NCI-H2196 treated with DMSO at 0.1 percent for 48 hours (cell line): ENCODE data around the gene ANK3.

ENCODE experiments used
- DNase-seq: peaks from one replicate; lab custom pipeline; 2025; ENCODE audit not compliant: unreplicated experiment; lab: John Stamatoyannopoulos, UW

Gene ANK3

DNA sequence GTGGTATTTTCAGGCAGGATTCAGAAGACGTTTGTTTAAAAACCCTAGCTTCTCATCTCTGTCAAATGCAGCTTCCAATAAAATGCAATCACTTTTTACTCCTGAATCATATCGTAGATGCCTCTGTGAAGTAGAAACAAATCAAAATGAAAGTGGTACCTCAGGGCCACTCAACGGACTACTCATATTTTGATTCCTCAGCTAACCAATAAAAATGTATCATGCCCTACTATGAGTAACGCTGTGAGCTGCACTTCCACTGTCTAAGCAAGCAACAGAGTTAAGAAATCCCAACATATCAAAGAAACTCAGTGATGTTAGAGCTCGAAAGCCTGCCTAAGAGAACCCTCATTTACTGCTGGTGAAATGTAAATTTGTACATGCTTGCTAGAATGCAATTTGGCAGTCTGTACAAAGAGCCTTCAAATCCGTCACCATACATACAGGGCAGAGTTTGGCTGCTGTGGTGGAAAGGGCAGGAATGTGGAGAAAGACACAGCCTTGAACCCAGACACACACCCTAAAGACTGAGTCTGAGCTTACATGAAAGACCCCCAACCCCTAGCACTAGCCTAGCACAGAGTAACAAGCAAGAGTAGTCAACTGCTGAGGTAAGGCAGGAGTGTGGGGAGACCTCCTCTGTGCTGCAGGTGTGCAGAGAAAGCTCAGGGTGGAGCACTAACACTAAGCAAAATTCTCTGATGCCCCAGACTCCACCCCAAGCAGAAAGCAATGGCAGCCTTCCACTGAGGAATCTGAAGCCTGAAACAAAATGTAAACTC, 151.5 kb downstream of the ANK3 start:
- DNase-seq, result no peak

DNA sequence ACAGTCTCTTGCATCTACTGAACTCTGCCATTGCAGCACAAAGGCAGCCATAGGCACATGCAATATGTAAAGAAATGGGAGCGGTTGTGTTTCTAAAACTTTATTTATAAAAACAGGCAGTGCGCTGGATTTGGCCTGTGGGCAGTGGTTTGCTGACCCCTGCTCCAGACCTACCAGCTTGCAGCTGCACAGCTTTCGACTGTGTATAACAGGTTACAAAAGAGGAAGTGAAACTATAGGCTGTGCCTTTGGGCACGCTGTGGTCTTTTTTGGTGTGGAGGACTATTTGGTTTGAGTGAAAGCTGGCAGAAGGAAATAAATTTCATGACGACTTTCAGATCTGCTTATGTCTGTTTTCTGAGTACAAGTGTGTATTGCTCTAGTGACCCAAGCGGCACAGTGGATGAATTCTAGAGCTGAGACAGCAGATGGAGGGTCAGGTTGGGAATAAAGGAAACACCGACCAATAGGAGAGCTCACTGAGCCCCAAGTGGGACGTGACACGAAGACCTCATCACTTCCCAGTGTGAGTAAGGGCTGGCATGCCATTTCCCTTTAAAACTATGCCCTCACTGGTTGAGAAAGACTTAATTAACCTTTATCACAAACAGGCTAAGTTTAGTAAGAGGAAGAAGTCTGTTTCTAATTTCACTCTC, 152.7 kb downstream of the ANK3 start:
- no peak for DNase-seq

DNA sequence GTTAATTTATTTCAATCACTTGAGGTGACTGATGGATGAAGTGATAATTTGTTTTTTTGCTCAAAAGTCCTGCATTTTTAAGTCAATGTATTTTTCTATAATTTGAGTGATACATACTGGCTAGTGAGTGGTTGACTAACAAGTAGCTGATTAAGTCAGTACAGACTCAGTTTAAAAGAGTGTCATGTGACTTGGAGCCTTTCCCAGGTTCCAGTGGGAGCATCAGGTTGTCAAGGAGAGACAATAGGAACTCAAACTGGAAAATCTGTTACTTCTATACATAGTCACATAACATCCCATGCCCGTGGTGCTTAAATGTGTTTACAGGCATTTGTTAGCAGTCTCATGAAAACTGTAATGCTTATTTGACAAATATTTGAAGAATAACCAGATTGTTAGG, 154.7 kb downstream of the ANK3 start:
- no peak for DNase-seq

DNA sequence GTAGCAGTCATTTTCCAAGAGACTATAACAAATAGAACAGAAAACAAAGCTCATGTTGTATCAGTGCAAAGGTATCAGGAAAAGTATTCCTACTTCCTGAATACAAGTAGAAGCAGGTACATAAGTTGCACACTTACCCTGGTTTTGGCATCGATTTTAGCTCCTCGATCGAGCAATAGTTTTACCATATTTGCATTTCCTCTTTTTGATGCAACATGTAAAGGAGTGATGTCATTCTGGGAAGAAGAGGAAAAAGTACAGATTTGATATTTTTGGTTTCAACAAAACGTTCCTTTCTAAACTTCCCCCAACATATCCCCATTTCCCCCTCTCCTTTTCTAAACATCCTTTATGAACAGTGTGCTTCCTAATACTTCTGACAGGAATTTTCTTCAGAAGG, 155.1 kb downstream of the ANK3 start:
- no peak for DNase-seq

DNA sequence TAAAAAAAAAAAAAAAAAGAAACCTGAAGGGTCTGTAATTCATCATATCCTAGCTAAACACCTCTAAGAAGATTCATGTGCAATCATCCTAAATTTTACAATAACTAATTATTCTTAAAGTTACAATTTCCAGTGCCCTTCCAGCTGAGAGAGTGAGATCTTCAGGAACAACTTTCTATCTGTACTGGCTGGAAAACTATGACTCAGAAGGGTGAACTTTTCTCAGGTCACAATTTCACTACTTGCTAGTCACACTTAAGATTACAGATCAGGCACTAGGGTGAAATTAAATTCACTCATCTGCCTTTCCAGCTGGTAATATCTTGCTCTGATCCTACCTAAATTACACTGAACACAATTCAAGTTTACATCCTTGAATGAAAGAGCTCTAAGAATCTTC, 158.8 kb downstream of the ANK3 start:
- DNase-seq, result no peak

DNA sequence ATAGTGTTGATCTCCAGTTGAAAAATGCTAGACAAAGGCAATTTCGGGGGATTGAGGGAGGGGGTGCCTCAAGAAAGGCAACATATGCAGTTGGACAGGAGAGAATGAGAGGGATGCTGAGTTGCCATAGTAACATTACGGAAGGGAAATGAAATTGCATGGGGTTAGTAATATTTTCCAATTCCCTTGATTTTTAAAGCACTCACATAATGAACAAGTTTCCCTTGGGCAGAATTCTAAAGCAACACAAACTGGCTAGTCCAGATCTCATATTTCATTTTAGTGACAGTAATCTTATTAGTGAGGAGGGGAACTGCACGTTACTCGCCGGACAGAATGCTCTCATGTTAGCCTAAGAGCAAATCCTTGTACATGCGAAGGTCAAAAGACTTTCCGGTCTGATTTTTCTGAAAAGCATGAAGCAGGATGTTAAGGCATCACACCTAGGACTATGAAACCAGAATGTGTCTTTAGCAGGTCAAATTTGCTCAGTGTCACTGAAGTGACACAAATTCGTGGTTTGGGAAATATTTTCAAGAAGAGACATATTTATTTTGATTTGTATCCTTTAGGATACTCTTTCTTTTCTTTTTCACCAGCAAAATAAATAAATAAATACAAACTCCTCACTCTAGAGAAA, 165.5 kb downstream of the ANK3 start:
- no peak for DNase-seq

DNA sequence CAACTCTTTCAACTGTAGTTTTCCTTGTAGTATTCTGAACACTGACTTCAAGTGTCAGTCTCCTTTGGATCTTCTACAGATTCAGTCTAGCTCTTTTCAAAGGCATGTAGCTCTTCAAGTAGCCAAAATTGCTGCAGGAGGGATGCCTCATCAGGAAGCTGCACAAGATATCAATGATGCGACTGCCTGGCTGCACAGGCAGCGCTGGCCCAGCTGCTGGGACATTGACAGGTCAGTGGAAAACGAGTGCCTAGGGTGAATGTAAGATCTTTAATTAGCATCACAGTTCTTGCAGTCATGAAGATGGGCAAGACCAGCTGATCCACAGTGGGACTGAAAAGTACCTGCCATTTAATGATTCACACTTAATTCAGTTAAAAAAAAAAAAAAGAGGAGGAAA, 167.6 kb downstream of the ANK3 start:
- no peak for DNase-seq

DNA sequence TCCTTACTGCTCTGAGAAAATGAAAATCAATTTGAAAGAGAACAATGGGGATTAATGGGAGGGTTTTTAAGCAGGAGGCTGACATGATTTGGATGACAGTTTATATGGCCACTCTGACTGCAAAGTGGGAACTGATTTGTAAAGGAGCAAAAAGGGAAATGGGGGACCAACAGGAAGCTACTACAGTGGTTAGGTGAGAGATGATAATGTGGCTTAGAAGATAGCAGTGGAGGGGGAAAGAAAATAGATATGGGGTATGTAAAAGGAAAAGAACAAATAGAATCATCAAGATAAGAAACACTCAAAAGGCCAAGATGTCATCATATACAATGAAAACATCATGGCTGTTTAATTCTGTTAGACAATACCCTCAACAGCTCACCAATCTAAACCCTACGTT, 177.5 kb downstream of the ANK3 start:
- no peak for DNase-seq

DNA sequence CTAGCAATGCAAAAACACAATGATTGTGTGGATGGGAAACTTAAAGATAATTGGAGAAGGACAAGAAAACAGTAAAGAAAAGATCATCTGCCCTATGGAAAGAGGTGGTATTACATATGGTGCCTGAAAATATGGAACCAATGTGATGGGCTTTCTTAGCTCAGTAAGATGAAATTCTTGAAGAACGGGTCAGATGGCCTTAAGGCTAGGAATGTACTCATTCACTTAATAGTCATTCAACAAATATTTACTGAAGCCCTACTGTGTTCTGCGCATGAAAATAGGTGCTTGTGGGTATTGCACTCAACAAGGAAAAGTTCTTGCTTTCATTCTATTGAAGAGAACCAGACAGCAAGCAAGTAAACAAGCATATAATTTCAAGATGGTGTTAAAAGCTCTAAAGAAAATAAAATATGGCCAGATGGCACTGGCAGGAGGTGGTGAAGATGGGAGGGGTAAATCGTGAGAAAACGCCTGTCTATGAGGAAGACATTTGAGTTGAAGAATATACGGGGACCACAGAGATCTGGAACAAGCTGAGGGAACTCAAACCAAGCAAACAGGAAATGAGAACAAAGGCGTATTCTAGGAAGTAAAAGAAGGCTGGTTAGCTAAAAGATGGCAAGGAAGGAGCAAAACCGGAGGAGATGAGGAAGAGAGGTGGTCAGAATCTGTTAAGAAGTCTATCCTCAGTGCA, 179.7 kb downstream of the ANK3 start:
- DNase-seq, result no peak

DNA sequence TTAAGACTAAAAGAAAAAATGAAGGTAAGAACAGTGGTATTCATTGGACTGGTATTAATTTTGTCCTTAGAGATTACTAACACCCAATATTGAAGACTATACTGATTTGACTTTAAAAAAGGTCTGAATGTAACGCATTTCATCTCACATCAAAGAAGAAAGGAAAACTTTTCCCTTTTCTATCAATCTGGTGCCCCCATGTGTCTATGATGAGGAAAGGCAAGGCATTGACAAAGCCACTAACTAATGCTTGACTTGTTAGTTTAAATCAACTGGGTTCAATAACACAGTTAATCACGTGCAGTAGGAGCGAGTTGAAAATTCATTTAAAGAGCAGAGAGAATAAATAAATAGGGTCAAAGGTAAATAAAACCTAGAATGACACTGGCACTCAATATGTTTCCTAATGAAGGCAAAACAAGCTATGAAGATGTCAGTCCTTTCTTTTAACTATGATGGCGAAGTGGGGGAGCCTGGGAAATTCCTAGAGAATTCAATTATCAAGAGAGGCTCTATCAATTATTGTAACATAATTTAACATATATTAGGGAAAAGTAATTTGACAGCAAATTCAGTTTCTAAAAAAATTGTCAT, 180.9 kb downstream of the ANK3 start:
- no peak for DNase-seq

DNA sequence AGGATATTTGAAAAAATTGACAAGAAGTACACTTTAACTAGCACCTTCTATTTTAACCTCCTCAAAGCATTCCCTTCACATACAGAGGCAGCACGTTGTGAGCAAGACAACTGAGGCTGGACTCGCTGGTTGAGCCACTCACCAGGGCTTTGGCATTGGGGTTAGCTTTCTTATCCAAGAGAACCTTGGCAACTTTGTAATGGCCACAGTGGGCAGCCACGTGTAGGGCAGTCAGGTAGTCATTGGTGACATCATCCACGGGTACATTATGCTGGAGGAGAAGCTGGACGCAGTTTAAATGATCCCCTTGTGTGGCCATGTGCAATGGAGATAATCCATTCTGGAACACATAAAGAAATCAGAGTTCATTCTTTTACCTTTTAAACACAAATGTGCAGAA, 181.8 kb downstream of the ANK3 start:
- DNase-seq, result no peak

DNA sequence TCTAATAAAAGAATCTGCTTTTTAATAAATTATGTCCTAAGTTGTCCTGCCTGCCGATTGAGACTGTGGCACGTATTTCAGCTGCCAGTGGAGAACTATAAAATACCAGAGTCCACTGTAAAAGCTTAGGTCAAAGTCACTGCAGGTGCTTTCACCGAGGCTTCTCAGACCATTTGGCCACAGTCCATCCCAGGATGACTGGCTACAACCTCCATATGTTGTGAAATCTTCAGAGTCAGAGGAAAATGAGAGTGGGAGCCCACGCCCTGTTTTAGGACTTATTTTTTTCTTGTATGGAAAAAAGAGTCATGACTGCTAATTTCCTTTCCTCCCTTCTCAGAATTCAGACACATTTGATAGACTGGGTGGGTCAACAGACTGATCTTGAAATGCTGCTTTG, 182.9 kb downstream of the ANK3 start:
- DNase-seq, result no peak

DNA sequence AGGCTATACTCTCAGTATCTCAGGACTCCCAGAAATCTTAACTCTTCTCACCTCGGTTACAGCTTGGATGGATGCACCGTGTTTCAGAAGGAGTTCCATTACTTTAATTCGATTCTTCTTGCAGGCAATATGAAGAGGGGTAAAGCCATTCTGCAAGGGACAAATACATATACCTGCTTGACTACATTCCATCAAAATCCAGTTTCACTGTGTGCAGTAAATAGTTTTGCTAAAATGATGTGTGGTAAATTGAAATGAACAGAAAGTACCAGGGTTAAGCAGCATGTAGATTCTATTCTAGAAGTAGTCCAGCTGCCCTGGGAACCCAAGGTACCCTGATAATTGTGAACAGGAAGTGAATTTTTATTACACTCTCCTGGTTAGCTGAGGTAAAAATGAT, 183.9 kb downstream of the ANK3 start:
- DNase-seq, result no peak

DNA sequence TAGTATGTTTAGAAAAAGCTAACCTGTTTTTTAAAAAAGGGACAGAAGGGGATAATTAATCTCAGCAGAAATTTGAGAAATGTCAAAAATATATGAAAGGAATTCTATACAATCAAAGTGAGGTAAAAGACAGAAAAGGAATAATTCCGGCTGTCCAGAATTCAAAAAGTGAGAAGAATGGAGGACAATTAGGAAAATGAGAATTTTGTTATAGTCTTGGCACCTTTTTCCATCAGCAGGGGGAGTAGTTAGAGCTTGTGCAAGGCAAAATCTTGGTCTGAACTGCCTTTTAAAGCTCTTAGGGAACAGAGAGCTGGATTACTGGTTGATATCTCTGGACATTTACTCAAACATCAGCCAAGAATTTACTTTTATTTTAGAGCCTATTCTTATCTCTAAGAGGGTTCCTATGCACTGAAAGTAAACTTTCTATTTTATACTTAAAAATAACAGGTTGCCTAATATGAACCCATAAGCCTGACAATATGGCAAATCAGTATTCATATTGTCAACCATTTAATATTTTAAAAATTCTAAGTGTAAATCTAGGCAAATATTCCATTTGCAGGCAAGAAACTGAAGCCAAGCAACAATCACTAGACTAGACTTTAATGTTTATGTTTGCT, 185.6 kb downstream of the ANK3 start:
- no peak for DNase-seq

DNA sequence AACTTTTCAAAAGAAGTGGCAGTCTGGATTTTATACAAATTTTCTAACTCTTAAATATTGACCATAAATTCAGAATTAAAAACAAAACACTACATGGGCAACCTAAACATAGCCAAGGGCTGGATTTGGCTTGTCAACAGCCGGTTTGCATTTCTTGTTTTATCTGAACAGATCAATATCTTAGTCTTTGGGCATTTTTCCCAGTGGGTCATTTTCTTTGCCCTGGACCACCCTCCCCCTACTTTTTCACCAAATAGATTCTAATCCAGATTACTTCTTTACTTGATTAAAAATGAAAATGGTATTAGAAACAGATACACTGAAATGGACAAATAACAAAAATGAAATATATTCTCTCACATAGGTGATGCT, 189.0 kb downstream of the ANK3 start:
- DNase-seq, result no peak

DNA sequence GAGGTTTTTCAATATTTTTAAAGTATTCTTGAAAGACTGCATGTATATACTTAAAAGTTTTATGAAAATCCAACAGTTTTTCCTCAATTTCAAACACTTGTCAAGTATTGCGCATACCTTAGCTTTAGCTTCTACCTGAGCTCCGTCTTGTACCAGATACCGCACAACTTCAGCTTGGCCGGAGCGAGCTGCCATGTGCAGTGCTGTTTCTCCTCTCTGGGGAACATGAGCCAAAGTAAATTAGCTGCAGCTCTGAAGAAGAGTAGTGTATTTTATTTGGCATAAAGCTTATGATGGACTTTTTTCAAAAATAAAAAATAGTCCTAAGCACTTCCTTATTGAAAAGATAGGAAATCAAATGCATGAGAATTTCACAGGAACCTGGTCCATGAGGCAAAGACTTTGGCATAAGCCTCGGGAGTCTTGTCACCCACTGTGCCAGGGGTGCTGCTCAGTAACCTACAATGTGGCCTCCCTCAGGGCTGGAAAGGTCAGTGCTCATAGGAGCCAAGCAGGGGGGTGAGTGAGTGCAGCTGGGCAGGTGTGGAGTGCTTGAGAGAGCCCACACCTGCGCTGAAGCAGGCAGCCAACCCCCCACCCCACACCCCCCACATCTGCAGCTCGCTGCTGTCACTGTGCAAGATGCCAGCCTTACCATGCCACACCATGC, 189.5 kb downstream of the ANK3 start:
- no peak for DNase-seq

DNA sequence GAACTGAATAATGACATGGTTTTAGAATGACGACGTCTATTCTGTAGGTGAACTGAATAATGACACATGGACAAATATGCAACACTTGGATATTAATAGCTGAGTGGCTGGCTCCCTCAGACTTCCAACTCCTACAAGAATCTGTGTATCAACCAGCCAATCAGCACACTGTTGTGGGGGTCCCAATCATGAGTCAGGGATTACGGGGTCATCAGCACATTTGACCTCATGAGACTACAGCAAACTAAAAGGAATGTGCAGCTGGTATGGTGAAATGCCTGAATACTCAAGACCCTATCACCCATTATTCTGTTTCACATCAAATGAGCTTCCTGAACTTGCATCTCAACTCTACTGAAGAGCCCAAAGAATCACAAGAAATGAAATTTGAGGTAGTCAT, 192.5 kb downstream of the ANK3 start:
- DNase-seq, result no peak

DNA sequence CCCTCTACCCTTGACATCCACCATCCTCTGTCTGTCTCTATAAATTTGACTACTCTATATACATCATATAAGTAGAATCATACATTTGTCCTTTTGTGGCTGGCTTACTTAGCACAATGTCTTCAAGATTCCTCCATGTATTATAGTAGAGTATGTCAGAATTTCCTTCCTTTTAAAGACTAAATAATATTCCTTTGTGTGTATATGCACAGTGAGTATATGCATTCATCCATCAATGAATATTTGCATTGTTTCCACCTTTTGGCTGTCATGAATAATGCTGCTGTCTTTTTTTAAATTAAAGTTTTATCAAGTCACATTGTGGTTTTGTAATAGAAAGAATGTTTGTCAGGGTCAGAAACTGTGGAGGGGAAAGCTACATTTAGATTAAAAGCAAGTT, 195.3 kb downstream of the ANK3 start:
- no peak for DNase-seq

DNA sequence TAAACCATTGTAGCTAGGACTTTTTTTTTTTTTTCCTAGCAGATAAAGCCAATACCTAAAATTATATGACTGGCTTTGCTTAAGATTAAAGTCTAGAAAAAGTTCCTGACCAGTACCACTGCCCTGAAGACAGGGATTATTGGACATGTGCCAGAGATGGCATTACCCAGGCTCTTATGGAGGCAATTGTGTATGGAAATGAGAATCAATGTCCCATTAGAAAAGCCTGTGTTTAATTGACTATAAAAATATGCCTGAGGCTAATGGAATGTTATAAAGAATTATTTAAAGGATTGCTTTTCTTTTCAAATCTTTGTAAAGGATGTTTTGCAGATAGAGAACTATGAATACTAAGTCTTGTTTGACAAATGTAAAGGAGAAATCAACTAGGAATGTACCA, 196.7 kb downstream of the ANK3 start:
- DNase-seq, result no peak

DNA sequence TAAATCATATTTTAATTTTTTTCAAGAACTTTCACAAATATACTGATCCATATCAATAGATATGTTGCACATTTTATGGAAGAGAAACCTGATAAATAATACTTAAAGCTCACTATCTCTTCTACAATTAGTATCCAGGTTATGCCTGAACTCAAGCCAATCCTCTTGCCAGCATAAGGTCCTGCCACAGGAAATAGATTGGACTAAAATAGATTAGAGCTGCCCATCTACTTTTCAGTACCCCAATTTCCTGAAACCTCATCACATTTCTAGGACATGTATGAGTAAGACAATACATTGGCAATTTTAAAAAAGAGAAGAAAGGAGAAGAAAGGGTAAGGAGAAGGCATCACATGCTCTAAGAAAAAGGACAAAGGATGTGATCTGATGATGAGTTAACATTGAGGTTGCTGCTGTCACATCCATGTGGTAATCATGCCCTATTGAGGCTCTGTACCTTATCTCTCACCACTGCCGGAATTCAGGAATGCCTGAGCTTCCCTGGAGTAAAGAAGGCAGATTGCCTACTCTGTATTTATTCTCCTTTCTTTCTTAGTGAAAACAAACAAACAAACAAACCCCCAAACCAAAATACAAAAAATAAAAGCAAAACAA, 199.7 kb downstream of the ANK3 start:
- no peak for DNase-seq
